ENCODE results near the gene METTL17. TPM values are rescaled to one million over a fixed set of nuclear protein-coding genes. Genes with fewer than 3 reads are reported as not detected.

The METTL17 gene
- total and polyA plus RNA-seq, 2 of the 13 experiments (the other 11 are each of a cell fraction or from before 2014, with no cell fraction given): 122 to 199 TPM

GRCh38 chr14:21014761-21015190 is 25.0 kb downstream of the METTL17 start (continued):
- 0 out of 2 replicates have a peak, but pooled peaks have one; percentile 38 for TF ChIP-seq ZNF644 (CRISPR knock-in tag; IDR thresholded peaks at IDR 0.05; ENCODE audit: low read depth)
- TF ChIP-seq SIN3B (IDR thresholded peaks at IDR 0.05; ENCODE audit: low read length): peak; percentile 68; the same call in 1 of the 2 replicates
- TF ChIP-seq CBX5 (CRISPR knock-in tag; IDR thresholded peaks at IDR 0.05; ENCODE audit: borderline replicate concordance): peak; percentile 23; the same call in 1 of the 2 replicates
- no peak for TF ChIP-seq PHB2 (IDR thresholded peaks at IDR 0.05; ENCODE audit: partially characterized antibody)
- peak in 1 of 2 experiments; percentile 40; a peak in 1 of 4 replicates for TF ChIP-seq EP300 (IDR thresholded peaks at IDR 0.05; ENCODE audit: low read depth in 2 of 2, low read length in 2 of 2)
- 0 out of 2 replicates have a peak, but pooled peaks have one; percentile 30 for TF ChIP-seq EP300 (CRISPR knock-in tag; IDR thresholded peaks at IDR 0.05; ENCODE audit: borderline replicate concordance)
- TF ChIP-seq ZKSCAN8 (CRISPR knock-in tag; IDR thresholded peaks at IDR 0.05; ENCODE audit: borderline replicate concordance): peak; percentile 67; the same call in 1 of the 2 replicates
- no peak for TF ChIP-seq SNRNP70 (IDR thresholded peaks at IDR 0.05; ENCODE audit: low read depth, low read length)
- TF ChIP-seq ZBTB10 (CRISPR knock-in tag; IDR thresholded peaks at IDR 0.05; ENCODE audit: borderline replicate concordance): no peak
- peak; percentile 30; the same call in 1 of the 2 replicates for TF ChIP-seq KDM2A (CRISPR knock-in tag; IDR thresholded peaks at IDR 0.05; ENCODE audit: borderline replicate concordance, low read depth)
- 0 out of 2 replicates have a peak, but pooled peaks have one; percentile 19 for TF ChIP-seq MEF2D (CRISPR knock-in tag; IDR thresholded peaks at IDR 0.05)
- TF ChIP-seq ZNF772 (CRISPR knock-in tag; IDR thresholded peaks at IDR 0.05): peak; percentile 51; the same call in 1 of the 2 replicates
- peak; percentile 60; the same call in 1 of the 2 replicates for TF ChIP-seq YEATS2 (CRISPR knock-in tag; IDR thresholded peaks at IDR 0.05; ENCODE audit: borderline replicate concordance)
- TF ChIP-seq, protein P1, sequence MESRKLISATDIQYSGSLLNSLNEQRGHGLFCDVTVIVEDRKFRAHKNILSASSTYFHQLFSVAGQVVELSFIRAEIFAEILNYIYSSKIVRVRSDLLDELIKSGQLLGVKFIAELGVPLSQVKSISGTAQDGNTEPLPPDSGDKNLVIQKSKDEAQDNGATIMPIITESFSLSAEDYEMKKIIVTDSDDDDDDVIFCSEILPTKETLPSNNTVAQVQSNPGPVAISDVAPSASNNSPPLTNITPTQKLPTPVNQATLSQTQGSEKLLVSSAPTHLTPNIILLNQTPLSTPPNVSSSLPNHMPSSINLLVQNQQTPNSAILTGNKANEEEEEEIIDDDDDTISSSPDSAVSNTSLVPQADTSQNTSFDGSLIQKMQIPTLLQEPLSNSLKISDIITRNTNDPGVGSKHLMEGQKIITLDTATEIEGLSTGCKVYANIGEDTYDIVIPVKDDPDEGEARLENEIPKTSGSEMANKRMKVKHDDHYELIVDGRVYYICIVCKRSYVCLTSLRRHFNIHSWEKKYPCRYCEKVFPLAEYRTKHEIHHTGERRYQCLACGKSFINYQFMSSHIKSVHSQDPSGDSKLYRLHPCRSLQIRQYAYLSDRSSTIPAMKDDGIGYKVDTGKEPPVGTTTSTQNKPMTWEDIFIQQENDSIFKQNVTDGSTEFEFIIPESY (CRISPR knock-in tag; IDR thresholded peaks at IDR 0.05): peak; percentile 81
- TF ChIP-seq TBX2 (CRISPR knock-in tag; IDR thresholded peaks at IDR 0.05; ENCODE audit: borderline replicate concordance): 0 out of 2 replicates have a peak, but pooled peaks have one; percentile 33
- peak; percentile 76; the same call in 1 of the 2 replicates for TF ChIP-seq PRDM10 (CRISPR knock-in tag; IDR thresholded peaks at IDR 0.05; ENCODE audit: low read depth)
- TF ChIP-seq, protein P2, sequence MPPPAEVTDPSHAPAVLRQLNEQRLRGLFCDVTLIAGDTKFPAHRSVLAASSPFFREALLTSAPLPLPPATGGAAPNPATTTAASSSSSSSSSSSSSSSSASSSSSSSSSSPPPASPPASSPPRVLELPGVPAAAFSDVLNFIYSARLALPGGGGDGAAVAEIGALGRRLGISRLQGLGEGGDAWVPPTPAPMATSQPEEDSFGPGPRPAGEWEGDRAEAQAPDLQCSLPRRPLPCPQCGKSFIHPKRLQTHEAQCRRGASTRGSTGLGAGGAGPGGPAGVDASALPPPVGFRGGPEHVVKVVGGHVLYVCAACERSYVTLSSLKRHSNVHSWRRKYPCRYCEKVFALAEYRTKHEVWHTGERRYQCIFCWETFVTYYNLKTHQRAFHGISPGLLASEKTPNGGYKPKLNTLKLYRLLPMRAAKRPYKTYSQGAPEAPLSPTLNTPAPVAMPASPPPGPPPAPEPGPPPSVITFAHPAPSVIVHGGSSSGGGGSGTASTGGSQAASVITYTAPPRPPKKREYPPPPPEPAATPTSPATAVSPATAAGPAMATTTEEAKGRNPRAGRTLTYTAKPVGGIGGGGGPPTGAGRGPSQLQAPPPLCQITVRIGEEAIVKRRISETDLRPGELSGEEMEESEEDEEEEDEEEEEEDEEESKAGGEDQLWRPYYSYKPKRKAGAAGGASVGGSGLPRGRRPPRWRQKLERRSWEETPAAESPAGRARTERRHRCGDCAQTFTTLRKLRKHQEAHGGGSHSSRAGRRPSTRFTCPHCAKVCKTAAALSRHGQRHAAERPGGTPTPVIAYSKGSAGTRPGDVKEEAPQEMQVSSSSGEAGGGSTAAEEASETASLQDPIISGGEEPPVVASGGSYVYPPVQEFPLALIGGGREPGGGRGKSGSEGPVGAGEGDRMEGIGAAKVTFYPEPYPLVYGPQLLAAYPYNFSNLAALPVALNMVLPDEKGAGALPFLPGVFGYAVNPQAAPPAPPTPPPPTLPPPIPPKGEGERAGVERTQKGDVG (CRISPR knock-in tag; IDR thresholded peaks at IDR 0.05; ENCODE audit: borderline replicate concordance): no peak

Data from HepG2 (cell line).